Neuronal stem cell (in vitro differentiated cells): ENCODE results near the gene ADPRHL1.

ENCODE experiments used
- DNase-seq: peaks from one replicate; pipeline ENCODE4 v3.0.0-alpha.2; 2013; ENCODE audit warnings: low spot score
- H2AFZ ChIP-seq: one replicate; pipeline ENCODE4 v1.6.1; 2013; ENCODE audit warnings: mild to moderate bottlenecking, low read length, inconsistent platforms
- H2AK5ac ChIP-seq: 2 replicates; pipeline ENCODE4 v1.6.1; 2013; ENCODE audit warnings: low read depth, mild to moderate bottlenecking, inconsistent platforms, low read length, moderate library complexity, mixed read lengths
- H2BK120ac ChIP-seq: 2 replicates; pipeline ENCODE4 v1.6.1; 2013; ENCODE audit warnings: low read depth, mild to moderate bottlenecking, inconsistent platforms, low read length, moderate library complexity, mixed read lengths
- H2BK12ac ChIP-seq: one replicate; pipeline ENCODE4 v1.6.1; 2013; ENCODE audit warnings: low read length, inconsistent platforms
- H2BK15ac ChIP-seq: 2 replicates; pipeline ENCODE4 v1.6.1; 2013; ENCODE audit warnings: mild to moderate bottlenecking, low read length, inconsistent platforms, mixed read lengths
- H2BK5ac ChIP-seq: one replicate; pipeline ENCODE4 v1.6.1; 2013; ENCODE audit warnings: inconsistent platforms, mild to moderate bottlenecking, low read length, moderate library complexity
- H3K14ac ChIP-seq: one replicate; pipeline ENCODE4 v1.6.1; 2013; ENCODE audit warnings: low read length, inconsistent platforms
- H3K18ac ChIP-seq: 2 replicates; pipeline ENCODE4 v1.6.1; 2013; ENCODE audit warnings: low read length, inconsistent platforms
- H3K23ac ChIP-seq: 2 replicates; pipeline ENCODE4 v1.6.1; 2013; ENCODE audit warnings: low read depth, mild to moderate bottlenecking, mixed read lengths, low read length, inconsistent platforms; ENCODE audit not compliant: poor library complexity
- H3K27ac ChIP-seq: replicated peaks from 3 replicates; pipeline ENCODE4 v1.5.1; 2013; ENCODE audit warnings: low read length, inconsistent platforms
- H3K27me3 ChIP-seq, 3 experiments: 2 replicates each; pipeline ENCODE4 v1.6.1; 2013; ENCODE audit warnings: low read length in 3 of 3, mild to moderate bottlenecking in 2 of 3, inconsistent platforms in 1 of 3, low read depth in 1 of 3, mixed read lengths in 1 of 3, moderate library complexity in 1 of 3; ENCODE audit not compliant: control insufficient read depth in 3 of 3, insufficient read depth in 3 of 3
- H3K36me3 ChIP-seq, 2 donors: replicated peaks in 1 of 2; 2 replicates each; pipeline ENCODE4 v1.6.1; 2013; ENCODE audit warnings: low read length in 2 of 2; ENCODE audit not compliant: control insufficient read depth in 2 of 2, insufficient read depth in 2 of 2
- H3K4ac ChIP-seq: 2 replicates; pipeline ENCODE4 v1.6.1; 2013; ENCODE audit warnings: inconsistent platforms, mild to moderate bottlenecking, low read length, moderate library complexity
- H3K4me1 ChIP-seq, 2 donors: 1 replicate in 1 of 2; 2 replicates in 1 of 2; pipeline ENCODE4 v1.6.1; 2013; ENCODE audit warnings: low read length in 2 of 2, low read depth in 1 of 2; ENCODE audit not compliant: control insufficient read depth in 2 of 2, insufficient read depth in 1 of 2
- H3K4me2 ChIP-seq: one replicate; pipeline ENCODE4 v1.6.1; 2013; ENCODE audit warnings: mild to moderate bottlenecking, low read length, inconsistent platforms; ENCODE audit not compliant: insufficient read depth, poor library complexity, severe bottlenecking
- H3K4me3 ChIP-seq, 2 donors: 2 replicates each; pipeline ENCODE4 v1.5.1; 2013; ENCODE audit warnings: low read length in 2 of 2, mild to moderate bottlenecking in 2 of 2, inconsistent platforms in 1 of 2, moderate library complexity in 1 of 2
- H3K79me1 ChIP-seq: one replicate; pipeline ENCODE4 v1.6.1; 2013; ENCODE audit warnings: low read depth, mild to moderate bottlenecking, inconsistent platforms, low read length, moderate library complexity
- H3K9ac ChIP-seq: one replicate; pipeline ENCODE4 v1.6.1; 2013; ENCODE audit warnings: mild to moderate bottlenecking, low read depth, low read length, inconsistent platforms; ENCODE audit not compliant: poor library complexity
- H3K9me3 ChIP-seq, 2 donors: replicated peaks in 1 of 2; 2 replicates each; pipeline versions ENCODE3 to v1.6.1; 2013; ENCODE audit warnings: low read length in 2 of 2, mild to moderate bottlenecking in 2 of 2, inconsistent platforms in 1 of 2, low read depth in 1 of 2, mixed read lengths in 1 of 2, moderate library complexity in 1 of 2; ENCODE audit not compliant: control insufficient read depth in 2 of 2, insufficient read depth in 1 of 2
- H4K8ac ChIP-seq: one replicate; pipeline ENCODE4 v1.6.1; 2013; ENCODE audit warnings: low read depth, mild to moderate bottlenecking, inconsistent platforms, low read length, moderate library complexity
- H4K91ac ChIP-seq: one replicate; pipeline ENCODE4 v1.6.1; 2013; ENCODE audit warnings: low read length, low read depth, mild to moderate bottlenecking, inconsistent platforms; ENCODE audit not compliant: poor library complexity
- WGBS, 2 donors: extraction: QIAGEN DNeasy Blood & Tissue Kit; methylation state at CpG; one replicate each; pipeline ENCODE4 v1.1.7; 2013; ENCODE audit warnings: missing lambda C conversion rate in 2 of 2, mixed read lengths in 1 of 2; ENCODE audit not compliant: insufficient read length in 2 of 2, insufficient replicate concordance in 1 of 2; ENCODE audit errors: extremely low coverage in 2 of 2; 5-methylcytosine and 5-hydroxymethylcytosine counted together

Gene ADPRHL1

DNA sequence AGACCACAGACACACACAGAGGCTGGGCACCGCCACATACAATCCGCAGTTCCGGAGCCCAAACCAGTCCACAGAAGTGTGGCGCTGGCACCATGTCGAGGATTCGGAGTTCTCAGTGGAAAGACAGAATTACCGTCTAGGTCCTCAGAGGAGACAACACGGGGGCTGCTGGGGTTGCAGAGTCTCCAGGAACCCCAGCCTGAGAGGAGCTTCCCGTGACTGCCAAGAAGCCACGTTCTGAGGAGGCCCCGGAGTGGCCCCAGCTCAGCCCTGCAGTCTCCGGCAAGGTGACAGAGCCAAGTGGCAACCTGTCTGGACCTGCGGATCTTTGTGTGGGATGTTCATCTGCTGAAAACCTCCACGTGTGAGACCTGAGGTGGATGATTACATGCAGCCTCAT, 7.3 kb upstream of the ADPRHL1 start:
- Histone ChIP-seq H2BK12ac (no peak overlapping the region), H3K4me1 (no peaks in the 10 kb centered on the region), H3K18ac (no peak overlapping the region), H2BK15ac (no peak overlapping the region), H2BK5ac (no peak overlapping the region), H3K27ac (no peak overlapping the region), H3K4me2 (no peak overlapping the region), H3K4me3 (no peak overlapping the region), H2BK120ac (no peak overlapping the region), H2AFZ (no peak overlapping the region), H3K27me3 (no peaks in the 10 kb centered on the region), H3K14ac (no peak overlapping the region), H3K79me1 (no peaks in the 10 kb centered on the region), H3K23ac (no peak overlapping the region), H2AK5ac (no peak overlapping the region), H3K9me3 (peaks cover 0 to 2% of the 10 kb centered on the region in 2 donors), H3K4ac (no peak overlapping the region), H4K8ac (no peak overlapping the region), H4K91ac (no peak overlapping the region), H3K9ac (no peak overlapping the region), H3K36me3 (peaks cover 35 to 90% of the 10 kb centered on the region in 2 donors)
- no peak for DNase-seq
- WGBS, 2 donors = no CpG with 5 or more reads among the region's 14 CpGs

DNA sequence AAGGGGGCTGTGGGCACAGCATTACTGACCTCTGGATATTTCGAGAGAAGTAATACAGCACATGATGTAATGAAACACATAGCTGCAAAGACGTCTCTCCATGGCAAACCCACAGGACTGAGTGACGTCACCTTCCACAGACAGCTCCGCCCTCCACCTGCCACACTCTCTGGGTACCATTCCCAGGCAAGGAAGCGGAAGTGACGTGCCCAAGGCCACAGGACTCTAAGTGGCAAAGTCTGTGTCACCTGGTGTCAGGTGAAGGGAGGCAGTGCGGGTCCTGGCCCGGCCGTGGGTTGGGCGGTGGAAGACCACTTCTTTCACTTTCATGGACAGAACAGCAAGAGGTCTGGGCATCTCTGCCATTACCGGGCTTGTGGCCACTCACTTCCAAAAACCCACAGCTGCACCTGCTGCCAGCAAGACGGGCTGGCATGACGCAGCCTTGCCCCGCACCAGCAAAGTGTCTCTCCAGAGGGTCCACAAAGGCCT, 6.8 kb upstream of the ADPRHL1 start:
- H2BK5ac ChIP-seq = no peak overlapping the region
- H3K9ac ChIP-seq = no peak overlapping the region
- H2BK12ac ChIP-seq = no peak overlapping the region
- peaks cover 39 to 90% of the 10 kb centered on the region in 2 donors for H3K36me3 ChIP-seq
- H3K23ac ChIP-seq = no peak overlapping the region
- H2BK120ac ChIP-seq = no peak overlapping the region
- H2BK15ac ChIP-seq = no peak overlapping the region
- H3K27me3 ChIP-seq = no peaks in the 10 kb centered on the region
- no peak overlapping the region for H3K27ac ChIP-seq
- WGBS, 2 donors = no CpG with 5 or more reads among the region's 14 CpGs
- DNase-seq = no peak
- H3K4ac ChIP-seq = no peak overlapping the region
- H3K4me1 ChIP-seq = no peaks in the 10 kb centered on the region
- no peaks in the 10 kb centered on the region for H3K79me1 ChIP-seq
- no peak overlapping the region for H2AK5ac ChIP-seq
- H3K9me3 ChIP-seq = peaks cover 0 to 2% of the 10 kb centered on the region in 2 donors
- no peak overlapping the region for H2AFZ ChIP-seq
- no peak overlapping the region for H3K4me3 ChIP-seq
- no peak overlapping the region for H4K91ac ChIP-seq
- H3K18ac ChIP-seq = no peak overlapping the region
- no peak overlapping the region for H3K14ac ChIP-seq
- no peak overlapping the region for H3K4me2 ChIP-seq
- H4K8ac ChIP-seq = no peak overlapping the region

DNA sequence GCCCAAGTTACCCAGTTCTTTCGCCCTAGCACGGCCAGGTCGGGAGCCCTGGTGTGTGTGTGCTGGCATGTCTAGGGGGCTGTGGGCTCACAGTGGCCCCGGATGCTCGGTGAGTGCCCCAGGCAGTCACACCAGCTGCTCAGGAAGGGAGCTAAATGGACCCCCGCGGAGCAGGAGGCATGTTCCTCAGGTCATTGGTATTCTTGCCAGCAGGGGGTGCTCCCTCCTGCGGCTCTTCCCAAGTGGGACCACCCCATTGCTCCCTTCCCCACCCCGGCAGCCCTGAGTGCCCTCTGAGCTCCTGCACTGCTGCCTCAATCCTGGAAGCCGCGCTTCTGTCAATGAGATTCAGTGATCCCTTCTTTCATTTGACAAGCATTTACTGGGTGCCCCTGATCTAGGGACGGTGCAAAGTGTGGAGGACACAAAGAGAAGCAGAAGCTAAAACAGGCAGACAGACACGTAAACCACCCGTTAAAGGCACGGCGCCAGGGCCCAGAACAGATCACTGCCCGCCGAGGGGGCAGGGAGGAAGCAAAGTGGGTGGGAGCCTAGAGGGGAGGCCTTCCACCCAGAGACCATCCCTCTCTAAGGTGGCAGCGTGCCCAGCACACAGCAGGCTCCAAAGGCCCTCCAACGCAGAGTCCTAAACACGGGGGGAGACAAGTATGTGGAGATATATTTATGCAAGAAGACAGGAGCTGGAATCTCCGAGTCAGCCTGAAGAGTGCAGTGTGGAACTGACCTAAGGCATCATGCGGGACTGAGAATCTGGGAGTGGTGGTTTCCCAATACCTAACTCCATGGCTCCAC, 5.2 kb upstream of the ADPRHL1 start:
- Histone ChIP-seq H2BK12ac (no peak overlapping the region), H3K36me3 (peaks cover 37 to 90% of the 10 kb centered on the region in 2 donors), H2AK5ac (no peak overlapping the region), H3K4me2 (no peak overlapping the region), H3K9ac (no peak overlapping the region), H3K27me3 (no peaks in the 10 kb centered on the region), H3K4me3 (no peak overlapping the region), H3K18ac (no peak overlapping the region), H3K79me1 (no peaks in the 10 kb centered on the region), H4K91ac (no peak overlapping the region), H3K14ac (no peak overlapping the region), H3K4ac (no peak overlapping the region), H4K8ac (no peak overlapping the region), H3K23ac (peak overlapping the region; percentile 88), H3K27ac (no peak overlapping the region), H2BK120ac (no peak overlapping the region), H2AFZ (no peak overlapping the region), H2BK15ac (no peak overlapping the region), H3K4me1 (peaks cover 3 to 4% of the 10 kb centered on the region in 2 donors), H3K9me3 (peaks cover 0 to 2% of the 10 kb centered on the region in 2 donors), H2BK5ac (no peak overlapping the region)
- no CpG with 5 or more reads among the region's 23 CpGs for WGBS, 2 donors
- no peak for DNase-seq

DNA sequence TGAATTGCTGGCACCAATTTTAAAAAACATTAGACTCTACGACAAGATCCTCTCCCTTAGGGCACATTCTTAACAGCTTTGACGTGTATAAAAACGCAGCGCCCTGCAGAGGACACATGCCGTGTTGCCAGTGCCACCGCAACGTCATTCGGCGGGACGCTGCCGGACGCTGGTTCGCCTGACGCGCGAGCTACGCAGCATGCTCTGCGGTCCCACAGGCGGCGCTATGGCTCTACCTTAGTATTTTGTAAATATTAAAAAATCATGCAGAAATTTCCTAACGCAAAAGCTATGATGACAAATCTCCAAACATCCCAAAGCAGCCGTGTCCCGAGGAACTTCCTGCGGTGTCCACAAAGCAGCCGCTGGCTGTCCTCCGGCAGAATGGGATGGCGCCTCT, 4.2 kb upstream of the ADPRHL1 start:
- Histone ChIP-seq H2AK5ac (no peak overlapping the region), H3K36me3 (peaks cover 42 to 90% of the 10 kb centered on the region in 2 donors), H2BK5ac (no peak overlapping the region), H3K4me2 (no peak overlapping the region), H2BK120ac (no peak overlapping the region), H3K18ac (no peak overlapping the region), H4K8ac (no peak overlapping the region), H4K91ac (no peak overlapping the region), H2BK12ac (no peak overlapping the region), H3K4me1 (peaks cover 6 to 7% of the 10 kb centered on the region in 2 donors), H3K4me3 (no peak overlapping the region), H2AFZ (no peak overlapping the region), H3K23ac (no peak overlapping the region), H2BK15ac (no peak overlapping the region), H3K4ac (no peak overlapping the region), H3K79me1 (no peaks in the 10 kb centered on the region), H3K27ac (no peak overlapping the region), H3K27me3 (no peaks in the 10 kb centered on the region), H3K9ac (no peak overlapping the region), H3K14ac (no peak overlapping the region), H3K9me3 (peaks cover 0 to 2% of the 10 kb centered on the region in 2 donors)
- no peak for DNase-seq
- WGBS, 2 donors = no CpG with 5 or more reads among the region's 27 CpGs
